Measurements from ENCODE around the gene KAT8. TPM values are rescaled to one million over a fixed set of nuclear protein-coding genes. Genes with fewer than 3 reads are reported as not detected.

The KAT8 gene
- total and polyA plus RNA-seq, 2 of the 13 experiments (the other 11 are each of a cell fraction or from before 2014, with no cell fraction given) = 79.0 to 84.2 TPM

GRCh38 chr16:31118223-31119155, 1.0 kb downstream of the KAT8 start (continued):
- TF ChIP-seq, protein P1, sequence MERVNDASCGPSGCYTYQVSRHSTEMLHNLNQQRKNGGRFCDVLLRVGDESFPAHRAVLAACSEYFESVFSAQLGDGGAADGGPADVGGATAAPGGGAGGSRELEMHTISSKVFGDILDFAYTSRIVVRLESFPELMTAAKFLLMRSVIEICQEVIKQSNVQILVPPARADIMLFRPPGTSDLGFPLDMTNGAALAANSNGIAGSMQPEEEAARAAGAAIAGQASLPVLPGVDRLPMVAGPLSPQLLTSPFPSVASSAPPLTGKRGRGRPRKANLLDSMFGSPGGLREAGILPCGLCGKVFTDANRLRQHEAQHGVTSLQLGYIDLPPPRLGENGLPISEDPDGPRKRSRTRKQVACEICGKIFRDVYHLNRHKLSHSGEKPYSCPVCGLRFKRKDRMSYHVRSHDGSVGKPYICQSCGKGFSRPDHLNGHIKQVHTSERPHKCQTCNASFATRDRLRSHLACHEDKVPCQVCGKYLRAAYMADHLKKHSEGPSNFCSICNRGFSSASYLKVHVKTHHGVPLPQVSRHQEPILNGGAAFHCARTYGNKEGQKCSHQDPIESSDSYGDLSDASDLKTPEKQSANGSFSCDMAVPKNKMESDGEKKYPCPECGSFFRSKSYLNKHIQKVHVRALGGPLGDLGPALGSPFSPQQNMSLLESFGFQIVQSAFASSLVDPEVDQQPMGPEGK (CRISPR knock-in tag; IDR thresholded peaks at IDR 0.05) = no peak
- no peak for TF ChIP-seq ZNF275 (CRISPR knock-in tag; IDR thresholded peaks at IDR 0.05; ENCODE audit: borderline replicate concordance)
- no peak for TF ChIP-seq CHD2 (IDR thresholded peaks at IDR 0.05; ENCODE audit: low read depth, low read length)
- no peak for TF ChIP-seq ZKSCAN8 (CRISPR knock-in tag; IDR thresholded peaks at IDR 0.05; ENCODE audit: borderline replicate concordance)
- no peak for TF ChIP-seq ZNF432 (CRISPR knock-in tag; IDR thresholded peaks at IDR 0.05; ENCODE audit: borderline replicate concordance)
- TF ChIP-seq ZNF317 (CRISPR knock-in tag; IDR thresholded peaks at IDR 0.05) = no peak
- TF ChIP-seq ZNF441 (CRISPR knock-in tag; IDR thresholded peaks at IDR 0.05; ENCODE audit: borderline replicate concordance) = no peak
- 0 out of 2 replicates have a peak, but pooled peaks have one; percentile 6 for TF ChIP-seq ZC3H13 (CRISPR knock-in tag; IDR thresholded peaks at IDR 0.05)
- no peak for TF ChIP-seq NRL (CRISPR knock-in tag; IDR thresholded peaks at IDR 0.05; ENCODE audit: borderline replicate concordance)
- TF ChIP-seq ZNF460 (CRISPR knock-in tag; IDR thresholded peaks at IDR 0.05; ENCODE audit: borderline replicate concordance) = no peak
- no peak for TF ChIP-seq KLF9 (CRISPR knock-in tag; IDR thresholded peaks at IDR 0.05; ENCODE audit: low read depth)
- TF ChIP-seq ZNF510 (CRISPR knock-in tag; IDR thresholded peaks at IDR 0.05; ENCODE audit: low read depth) = no peak
- TF ChIP-seq HIC2 (CRISPR knock-in tag; IDR thresholded peaks at IDR 0.05; ENCODE audit: low read depth) = no peak
- TF ChIP-seq ETV5 (CRISPR knock-in tag; IDR thresholded peaks at IDR 0.05; ENCODE audit: borderline replicate concordance) = no peak
- TF ChIP-seq ARID2 (CRISPR knock-in tag; IDR thresholded peaks at IDR 0.05; ENCODE audit: borderline replicate concordance) = no peak
- TF ChIP-seq ZSCAN30 (CRISPR knock-in tag; IDR thresholded peaks at IDR 0.05) = no peak
- TF ChIP-seq, protein P2, sequence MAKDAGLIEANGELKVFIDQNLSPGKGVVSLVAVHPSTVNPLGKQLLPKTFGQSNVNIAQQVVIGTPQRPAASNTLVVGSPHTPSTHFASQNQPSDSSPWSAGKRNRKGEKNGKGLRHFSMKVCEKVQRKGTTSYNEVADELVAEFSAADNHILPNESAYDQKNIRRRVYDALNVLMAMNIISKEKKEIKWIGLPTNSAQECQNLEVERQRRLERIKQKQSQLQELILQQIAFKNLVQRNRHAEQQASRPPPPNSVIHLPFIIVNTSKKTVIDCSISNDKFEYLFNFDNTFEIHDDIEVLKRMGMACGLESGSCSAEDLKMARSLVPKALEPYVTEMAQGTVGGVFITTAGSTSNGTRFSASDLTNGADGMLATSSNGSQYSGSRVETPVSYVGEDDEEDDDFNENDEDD (CRISPR knock-in tag; IDR thresholded peaks at IDR 0.05; ENCODE audit: borderline replicate concordance) = no peak
- no peak for TF ChIP-seq TSC22D2 (CRISPR knock-in tag; IDR thresholded peaks at IDR 0.05; ENCODE audit: borderline replicate concordance)
- no peak for TF ChIP-seq LCORL (IDR thresholded peaks at IDR 0.05)
- 0 out of 2 replicates have a peak, but pooled peaks have one; percentile 23 for TF ChIP-seq LCORL (CRISPR knock-in tag; IDR thresholded peaks at IDR 0.05)
- TF ChIP-seq THAP8 (CRISPR knock-in tag; IDR thresholded peaks at IDR 0.05; ENCODE audit: borderline replicate concordance) = no peak

All from HepG2 (cell line).